ENCODE measurements around the gene SMG6.

Gene SMG6

GRCh38 chr17:2197271-2197670, 106.3 kb downstream of the SMG6 start:
- DNase-seq = no peak

- DNase-seq = peak; percentile 21 to 31
Observed at GRCh38 chr17:2195729-2196128, 107.9 kb downstream of the SMG6 start.

- no peak for DNase-seq
Observed at GRCh38 chr17:2194889-2195335, 108.7 kb downstream of the SMG6 start.

GRCh38 chr17:2192367-2193057, 111.1 kb downstream of the SMG6 start:
- DNase-seq = peak; percentile 36 to 48

- no peak for DNase-seq
Observed at GRCh38 chr17:2191785-2192184, 111.8 kb downstream of the SMG6 start.

- DNase-seq = no peak
Observed at GRCh38 chr17:2191227-2191626, 112.4 kb downstream of the SMG6 start.

GRCh38 chr17:2190014-2190413, 113.6 kb downstream of the SMG6 start:
- no peak for DNase-seq

GRCh38 chr17:2188971-2189630, 114.5 kb downstream of the SMG6 start:
- no peak for DNase-seq

- DNase-seq = no peak
Observed at GRCh38 chr17:2187758-2188157, 115.8 kb downstream of the SMG6 start.

GRCh38 chr17:2186937-2187336, 116.6 kb downstream of the SMG6 start:
- DNase-seq = no peak

GRCh38 chr17:2184993-2185931, 118.3 kb downstream of the SMG6 start:
- no peak for DNase-seq

GRCh38 chr17:2183346-2183745, 120.2 kb downstream of the SMG6 start:
- no peak for DNase-seq

GRCh38 chr17:2181897-2182448, 121.6 kb downstream of the SMG6 start:
- no peak for DNase-seq

GRCh38 chr17:2181206-2181896, 122.2 kb downstream of the SMG6 start:
- no peak for DNase-seq

GRCh38 chr17:2180768-2181167, 122.8 kb downstream of the SMG6 start:
- no peak for DNase-seq

GRCh38 chr17:2179615-2180295, 123.8 kb downstream of the SMG6 start:
- DNase-seq = no peak

GRCh38 chr17:2178798-2179501, 124.6 kb downstream of the SMG6 start:
- DNase-seq = no peak

- no peak for DNase-seq
Observed at GRCh38 chr17:2177235-2177811, 126.3 kb downstream of the SMG6 start.

GRCh38 chr17:2176499-2177169, 127.0 kb downstream of the SMG6 start:
- DNase-seq = no peak

GRCh38 chr17:2175294-2175628, 128.3 kb downstream of the SMG6 start:
- no peak for DNase-seq
